HG03095 (cell line): ENCODE measurements around the gene RAB7A.
"Not testable (repeated sequence)": the region's sequence is repeated elsewhere in the genome, so short reads cannot be mapped to it uniquely, and the experiment has no call there.

ENCODE experiments used
- ATAC-seq: cut with Tn5 transposase; IDR thresholded peaks from one replicate; pipeline ENCODE4 v1.9.1; 2021; ENCODE audit warnings: moderate library complexity; ENCODE audit not compliant: unreplicated experiment

RAB7A gene

GRCh38 chr3:128749561-128749960 lies 23.6 kb downstream of the RAB7A start:
- not testable (repeated sequence) for ATAC-seq

DNA sequence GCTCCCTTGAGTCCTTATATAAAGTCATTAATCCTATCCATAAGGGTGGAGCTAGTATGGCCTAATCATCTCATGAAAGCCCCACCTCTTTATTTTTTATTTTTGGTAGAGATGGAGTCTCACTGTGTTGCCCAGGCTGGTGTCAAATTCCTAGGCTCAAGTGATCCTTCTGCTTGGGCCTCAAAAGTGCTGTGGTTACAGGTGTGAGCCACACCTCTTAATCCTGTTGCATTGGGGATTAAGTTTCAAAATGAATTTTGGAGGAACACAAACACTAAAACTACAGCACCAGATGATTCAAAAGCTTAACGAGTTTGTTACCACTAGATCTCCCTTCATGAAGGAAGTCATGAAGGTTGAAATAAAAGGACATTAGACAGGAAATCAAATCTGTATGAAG lies 27.7 kb downstream of the RAB7A start:
- ATAC-seq, result no peak

DNA sequence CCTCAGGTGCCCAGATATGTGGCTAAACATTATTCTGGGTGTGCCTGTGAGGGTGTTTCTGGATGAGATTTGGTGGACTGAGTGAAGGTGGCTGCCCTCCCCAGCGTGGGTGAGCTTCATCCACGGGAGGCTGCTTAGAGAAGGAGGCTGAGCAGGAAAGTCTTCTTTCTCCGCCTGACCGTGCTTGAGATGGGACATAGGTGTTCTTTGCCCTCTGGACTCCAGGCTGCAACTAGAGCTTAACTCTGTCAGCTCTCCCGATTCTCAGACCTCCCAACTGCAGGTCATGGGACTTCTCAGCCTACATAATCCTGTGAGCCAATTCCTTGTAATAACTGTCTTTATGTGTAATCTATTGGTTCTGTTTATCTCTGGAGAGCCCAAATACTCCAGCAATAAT lies 34.1 kb downstream of the RAB7A start:
- ATAC-seq, result no peak

- ATAC-seq, result no peak
These were observed 34.9 kb downstream of the RAB7A start for GRCh38 chr3:128760881-128761280.

DNA sequence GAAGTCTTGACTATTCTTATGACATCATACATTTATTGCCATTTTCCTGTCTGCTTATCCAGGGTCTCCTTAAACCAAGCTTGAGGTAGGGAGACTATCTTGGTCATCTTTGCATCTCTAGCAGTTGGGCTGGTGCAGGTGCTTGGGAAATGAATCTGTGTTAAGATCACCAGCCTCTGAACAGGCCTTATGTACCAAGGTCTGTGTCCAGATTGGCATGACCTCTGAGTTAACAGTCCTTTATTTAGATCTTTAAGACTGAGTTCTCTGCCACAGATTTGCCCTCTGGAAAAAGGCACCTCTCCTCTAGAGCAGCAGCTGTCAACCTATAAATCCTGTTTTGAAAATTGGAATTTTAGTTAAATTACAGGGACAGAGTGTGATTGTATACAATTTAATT lies 35.4 kb downstream of the RAB7A start:
- no peak for ATAC-seq

DNA sequence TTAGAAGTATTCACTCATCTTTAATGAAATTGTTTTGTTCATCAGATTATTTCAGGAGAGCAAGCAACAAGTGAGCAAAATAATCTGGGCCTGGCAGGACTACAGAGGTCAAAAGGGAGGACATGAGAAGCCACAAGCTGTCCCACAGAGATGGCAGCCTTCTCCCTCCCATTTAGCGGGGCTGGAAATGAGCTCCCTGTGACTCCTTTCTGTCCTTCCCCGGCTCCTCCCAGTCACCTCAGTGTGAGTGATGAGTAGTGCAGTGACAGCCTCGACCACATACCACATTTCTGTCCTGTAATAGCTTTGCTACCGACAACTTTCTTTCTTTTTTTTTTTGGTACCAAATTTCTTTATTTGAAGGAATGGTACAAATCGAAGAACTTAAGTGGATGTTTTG lies 38.0 kb downstream of the RAB7A start:
- ATAC-seq, result no peak

DNA sequence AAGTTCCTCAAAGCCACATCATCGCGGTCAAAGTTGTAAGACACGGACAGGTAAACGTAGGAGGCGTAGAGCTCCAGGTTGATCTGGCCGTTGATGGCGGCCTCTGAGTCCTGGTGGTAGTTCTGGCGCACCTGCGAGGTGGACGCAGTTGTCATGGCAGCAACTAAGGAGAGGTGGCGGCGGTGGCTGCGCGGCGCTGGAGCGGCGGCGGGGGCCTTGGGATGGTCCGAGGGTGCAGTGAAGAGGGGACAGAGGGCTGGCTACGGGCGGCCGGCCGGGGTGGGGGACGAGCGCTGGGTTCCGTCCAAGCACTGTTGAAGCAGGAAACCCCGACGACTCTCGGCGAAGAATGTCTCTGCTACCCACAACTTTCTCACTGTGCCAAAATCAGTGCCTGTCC lies 38.9 kb downstream of the RAB7A start:
- no peak for ATAC-seq

DNA sequence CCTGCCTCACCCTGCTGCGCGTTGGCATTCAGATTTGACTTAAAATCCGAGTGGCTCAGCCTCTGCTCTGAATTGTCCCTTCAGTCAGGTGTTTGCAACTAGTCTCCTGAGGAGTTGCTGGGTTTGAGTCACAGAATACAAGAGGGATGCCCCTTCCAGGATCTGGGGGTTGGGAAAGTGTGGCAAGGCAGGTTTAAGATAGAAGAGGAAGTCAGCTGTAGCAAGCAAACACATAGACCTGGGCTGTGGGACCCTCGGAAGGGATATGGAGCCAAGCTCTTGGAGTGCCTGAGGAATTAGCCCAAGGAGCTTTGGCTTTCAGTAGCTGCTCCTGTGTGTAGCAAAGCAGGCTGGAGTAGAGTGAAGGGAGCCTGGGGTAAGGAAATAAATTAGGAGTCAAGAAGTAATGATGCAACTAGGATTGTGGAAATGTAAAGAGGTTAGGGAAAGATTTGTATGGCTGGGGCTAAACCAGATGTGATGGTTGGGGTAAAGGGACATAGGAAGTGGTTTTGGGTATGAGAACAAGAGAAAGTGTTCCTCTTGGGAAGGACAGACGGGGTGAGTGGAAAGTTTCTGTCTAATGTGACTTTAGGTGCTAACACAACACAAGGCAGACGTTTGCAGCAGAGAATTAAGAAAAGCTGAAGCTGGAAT lies 41.2 kb downstream of the RAB7A start:
- ATAC-seq, result no peak

DNA sequence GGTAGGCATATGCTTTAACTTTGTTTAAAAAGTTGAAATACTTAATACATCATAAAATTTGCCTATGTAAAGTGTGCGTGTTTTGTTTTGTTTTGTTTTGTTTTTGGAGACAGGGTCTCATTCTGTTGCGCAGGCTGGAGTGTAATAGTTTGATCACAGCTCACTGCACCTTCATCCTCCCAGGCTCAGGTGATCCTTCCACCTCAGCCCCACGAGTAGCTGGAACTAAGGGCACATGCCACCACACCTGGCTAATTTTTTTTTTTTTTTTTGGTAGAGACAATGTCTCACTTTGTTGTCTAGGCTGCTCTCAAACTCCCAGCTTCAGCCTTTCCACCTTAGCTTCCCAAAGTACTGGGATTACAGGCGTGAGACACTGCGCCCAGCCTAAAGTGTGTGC lies 42.5 kb downstream of the RAB7A start:
- no peak for ATAC-seq

DNA sequence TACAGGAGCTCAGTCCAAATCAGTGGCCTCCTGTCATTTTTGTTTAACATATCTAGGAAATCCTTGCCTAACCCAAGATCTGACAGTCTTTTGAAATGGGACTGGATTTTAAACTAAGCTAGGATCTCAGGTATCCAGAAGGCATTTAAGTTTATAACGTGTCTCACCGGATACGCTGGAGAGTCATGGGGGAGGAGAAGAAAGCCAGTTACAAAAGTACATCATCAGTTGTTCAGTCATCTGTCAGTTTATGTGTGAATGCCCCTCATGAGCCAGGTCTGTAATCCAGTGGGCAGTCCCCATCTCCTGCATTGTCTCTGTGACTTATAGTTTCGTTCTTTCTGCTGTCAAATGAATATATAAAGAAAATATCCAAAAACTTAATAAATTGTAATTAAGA lies 44.4 kb downstream of the RAB7A start:
- ATAC-seq, result no peak

DNA sequence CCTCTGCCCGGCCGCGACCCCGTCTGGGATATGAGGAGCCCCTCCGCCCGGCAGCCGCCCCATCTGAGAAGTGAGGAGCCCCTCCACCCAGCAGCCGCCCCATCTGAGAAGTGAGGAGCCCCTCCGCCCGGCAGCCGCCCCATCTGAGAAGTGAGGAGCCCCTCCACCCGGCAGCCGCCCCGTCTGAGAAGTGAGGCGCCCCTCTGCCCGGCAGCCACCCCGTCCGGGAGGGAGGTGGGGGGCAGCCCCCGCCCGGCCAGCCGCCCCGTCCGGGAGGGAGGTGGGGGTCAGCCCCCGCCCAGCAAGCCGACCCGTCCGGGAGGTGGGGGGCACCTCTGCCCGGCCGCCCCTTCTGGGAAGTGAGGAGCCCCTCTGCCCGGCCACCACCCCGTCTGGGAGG lies 47.2 kb downstream of the RAB7A start:
- not testable (repeated sequence) for ATAC-seq

DNA sequence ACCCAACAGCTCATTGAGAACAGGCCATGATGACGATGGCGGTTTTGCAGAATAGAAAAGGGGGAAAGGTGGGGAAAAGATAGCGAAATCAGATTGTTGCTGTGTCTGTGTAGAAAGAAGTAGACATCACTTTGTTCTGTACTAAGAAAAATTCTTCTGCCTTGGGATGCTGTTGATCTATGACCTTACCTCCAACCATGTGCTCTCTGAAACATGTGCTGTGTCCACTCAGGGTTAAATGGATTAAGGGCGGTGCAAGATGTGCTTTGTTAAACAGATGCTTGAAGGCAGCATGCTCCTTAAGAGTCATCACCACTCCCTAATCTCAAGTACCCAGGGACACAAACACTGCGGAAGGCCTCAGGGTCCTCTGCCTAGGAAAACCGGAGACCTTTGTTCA lies 47.6 kb downstream of the RAB7A start:
- ATAC-seq, result not testable (repeated sequence)

DNA sequence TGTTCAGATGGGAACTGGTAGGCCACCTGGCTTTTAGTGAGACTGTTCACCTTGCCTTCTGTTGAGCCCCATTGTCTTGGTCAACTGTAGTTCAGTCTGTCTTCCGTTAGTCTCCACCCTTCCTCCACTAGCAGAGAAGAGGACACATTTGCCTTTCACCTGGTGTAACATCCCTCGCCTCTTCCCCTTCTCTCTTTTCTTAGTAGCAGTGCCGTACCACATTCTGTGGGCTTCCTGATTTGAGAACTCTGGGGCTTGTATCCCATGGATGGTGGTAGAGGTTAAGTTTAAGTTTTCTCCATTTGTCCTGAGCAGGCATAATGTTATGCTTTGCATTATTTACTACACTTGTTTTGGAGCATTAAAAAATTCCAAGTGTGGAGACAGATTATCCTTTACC lies 49.3 kb downstream of the RAB7A start:
- no peak for ATAC-seq

GRCh38 chr3:128775906-128776542 lies 50.0 kb downstream of the RAB7A start:
- no peak for ATAC-seq

DNA sequence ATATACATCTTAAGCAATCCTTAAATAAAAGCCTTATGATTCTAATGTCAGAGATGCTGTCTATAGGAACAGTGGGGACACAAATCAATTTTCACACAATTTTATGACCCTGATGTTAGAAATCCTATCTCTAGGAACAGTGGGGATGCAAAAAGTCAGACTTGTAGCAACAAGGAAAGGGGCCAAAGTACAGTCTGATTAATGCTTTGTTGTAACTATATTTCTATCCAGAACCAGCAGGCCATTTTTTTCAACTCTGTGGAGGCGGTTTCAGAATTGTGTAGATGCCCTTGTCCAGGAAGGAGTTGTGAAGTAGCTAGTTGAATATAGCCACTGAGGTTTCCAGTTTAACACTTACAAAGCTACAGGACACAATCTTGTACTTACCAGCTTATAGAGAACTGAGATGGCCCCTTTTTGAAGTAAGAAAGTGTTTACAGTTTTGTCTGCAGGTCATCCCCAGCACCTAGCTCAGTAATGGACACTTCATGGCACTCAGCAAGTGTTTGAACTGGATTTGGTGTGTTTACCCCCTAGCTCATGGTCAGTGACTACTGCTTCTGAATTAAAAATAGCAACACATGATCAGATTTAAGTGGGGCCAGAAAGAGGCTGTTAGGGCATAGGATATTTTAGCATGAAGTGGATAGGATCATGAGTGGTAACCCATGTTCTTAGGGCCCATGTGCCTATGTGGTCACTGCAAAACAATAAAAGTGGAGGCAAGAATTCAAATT lies 54.3 kb downstream of the RAB7A start:
- ATAC-seq, result no peak

- ATAC-seq, result no peak
These were observed 55.2 kb downstream of the RAB7A start for GRCh38 chr3:128781164-128781563.

DNA sequence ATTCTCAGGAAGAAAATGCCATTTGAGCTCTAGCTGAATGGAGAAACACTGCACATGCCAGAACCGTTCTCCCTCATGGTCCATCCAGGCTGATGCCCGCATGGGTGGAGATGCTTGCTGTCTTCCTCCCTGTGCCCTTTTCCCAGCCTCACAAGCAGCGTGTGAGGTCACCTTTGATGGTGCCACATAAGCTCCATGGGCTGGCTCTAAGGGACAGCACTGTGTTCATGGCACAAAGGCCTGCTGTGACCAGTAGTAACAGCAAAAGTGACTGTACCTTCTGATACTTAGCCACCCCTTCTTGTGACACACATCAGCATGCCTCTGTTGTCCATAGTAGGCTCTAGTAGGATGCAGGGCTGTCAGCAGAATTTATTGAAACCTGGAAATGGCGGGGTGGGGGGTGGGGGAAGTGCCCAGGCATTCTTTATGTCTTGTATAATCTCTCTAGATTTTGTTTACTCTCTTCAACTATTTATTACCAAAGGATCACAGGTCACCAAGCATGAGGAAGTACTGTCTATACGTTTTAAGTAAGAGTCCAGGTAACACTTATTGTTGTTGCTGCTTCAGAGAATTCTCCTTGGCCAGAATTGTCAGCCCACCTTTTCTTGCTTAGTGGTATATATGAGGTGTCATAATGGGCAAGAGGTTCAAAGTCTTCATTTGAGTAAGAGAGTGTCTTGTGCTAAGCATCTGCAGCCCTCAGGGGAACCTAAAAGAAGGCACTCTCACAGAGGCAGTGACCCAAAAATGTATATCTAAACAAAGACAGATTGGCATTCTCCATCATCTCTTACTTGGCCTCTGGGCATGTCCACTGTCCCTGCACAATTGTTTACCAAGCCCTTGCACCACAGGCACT lies 56.5 kb downstream of the RAB7A start:
- no peak for ATAC-seq

GRCh38 chr3:128783774-128784173 lies 57.8 kb downstream of the RAB7A start:
- no peak for ATAC-seq

GRCh38 chr3:128784232-128784631 lies 58.2 kb downstream of the RAB7A start:
- ATAC-seq, result no peak

GRCh38 chr3:128784843-128785242 lies 58.9 kb downstream of the RAB7A start:
- no peak for ATAC-seq

DNA sequence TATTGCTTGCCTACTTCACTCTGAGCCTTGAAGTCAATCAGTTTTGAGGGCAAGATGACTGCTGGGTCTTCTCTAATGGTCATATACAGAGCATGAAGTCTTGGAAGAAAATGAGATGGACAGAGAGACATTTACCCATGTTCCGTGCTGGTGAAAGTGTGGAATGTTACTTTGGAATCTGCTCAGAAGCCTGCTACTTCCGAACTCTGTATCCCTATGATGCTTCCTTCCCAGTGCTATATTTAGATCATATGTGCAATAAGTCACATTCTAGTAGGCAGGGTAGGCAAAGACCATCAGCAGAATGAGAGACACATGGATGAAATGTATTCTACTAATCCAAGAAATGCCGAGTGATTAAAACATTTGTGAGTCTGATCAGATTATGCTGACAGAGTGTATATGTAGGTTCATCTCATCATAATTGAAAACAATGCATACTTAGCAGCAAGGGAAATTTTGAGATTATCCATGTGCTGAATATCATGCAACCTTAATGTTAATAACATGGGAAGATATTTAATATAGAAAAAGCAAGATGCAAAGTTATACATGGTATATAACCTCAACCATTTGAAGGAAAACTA lies 60.5 kb downstream of the RAB7A start:
- ATAC-seq, result no peak
